ENCODE measurements around the gene MMP21.

Gene MMP21

DNA sequence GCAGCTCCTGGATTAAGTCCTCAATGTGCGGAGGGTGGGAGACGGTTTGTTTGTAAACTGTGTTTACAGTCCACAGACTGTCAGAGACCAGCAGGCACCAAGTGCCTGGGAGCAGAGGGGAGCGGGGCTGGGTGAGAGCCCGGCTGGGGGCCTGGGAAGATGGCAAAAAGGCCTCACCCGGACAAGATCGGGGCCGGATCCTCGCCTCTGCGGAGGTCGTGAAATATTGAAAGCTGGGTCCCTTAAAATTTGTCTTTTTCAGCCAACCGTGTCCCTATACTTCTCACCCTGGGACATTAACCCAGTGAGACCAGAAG, 2.8 kb downstream of the MMP21 start:
- no peak overlapping the region for H3K27ac ChIP-seq
- TF ChIP-seq, protein P1, sequence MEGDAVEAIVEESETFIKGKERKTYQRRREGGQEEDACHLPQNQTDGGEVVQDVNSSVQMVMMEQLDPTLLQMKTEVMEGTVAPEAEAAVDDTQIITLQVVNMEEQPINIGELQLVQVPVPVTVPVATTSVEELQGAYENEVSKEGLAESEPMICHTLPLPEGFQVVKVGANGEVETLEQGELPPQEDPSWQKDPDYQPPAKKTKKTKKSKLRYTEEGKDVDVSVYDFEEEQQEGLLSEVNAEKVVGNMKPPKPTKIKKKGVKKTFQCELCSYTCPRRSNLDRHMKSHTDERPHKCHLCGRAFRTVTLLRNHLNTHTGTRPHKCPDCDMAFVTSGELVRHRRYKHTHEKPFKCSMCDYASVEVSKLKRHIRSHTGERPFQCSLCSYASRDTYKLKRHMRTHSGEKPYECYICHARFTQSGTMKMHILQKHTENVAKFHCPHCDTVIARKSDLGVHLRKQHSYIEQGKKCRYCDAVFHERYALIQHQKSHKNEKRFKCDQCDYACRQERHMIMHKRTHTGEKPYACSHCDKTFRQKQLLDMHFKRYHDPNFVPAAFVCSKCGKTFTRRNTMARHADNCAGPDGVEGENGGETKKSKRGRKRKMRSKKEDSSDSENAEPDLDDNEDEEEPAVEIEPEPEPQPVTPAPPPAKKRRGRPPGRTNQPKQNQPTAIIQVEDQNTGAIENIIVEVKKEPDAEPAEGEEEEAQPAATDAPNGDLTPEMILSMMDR (conservative IDR thresholded peaks at IDR 0.05), result no peak

DNA sequence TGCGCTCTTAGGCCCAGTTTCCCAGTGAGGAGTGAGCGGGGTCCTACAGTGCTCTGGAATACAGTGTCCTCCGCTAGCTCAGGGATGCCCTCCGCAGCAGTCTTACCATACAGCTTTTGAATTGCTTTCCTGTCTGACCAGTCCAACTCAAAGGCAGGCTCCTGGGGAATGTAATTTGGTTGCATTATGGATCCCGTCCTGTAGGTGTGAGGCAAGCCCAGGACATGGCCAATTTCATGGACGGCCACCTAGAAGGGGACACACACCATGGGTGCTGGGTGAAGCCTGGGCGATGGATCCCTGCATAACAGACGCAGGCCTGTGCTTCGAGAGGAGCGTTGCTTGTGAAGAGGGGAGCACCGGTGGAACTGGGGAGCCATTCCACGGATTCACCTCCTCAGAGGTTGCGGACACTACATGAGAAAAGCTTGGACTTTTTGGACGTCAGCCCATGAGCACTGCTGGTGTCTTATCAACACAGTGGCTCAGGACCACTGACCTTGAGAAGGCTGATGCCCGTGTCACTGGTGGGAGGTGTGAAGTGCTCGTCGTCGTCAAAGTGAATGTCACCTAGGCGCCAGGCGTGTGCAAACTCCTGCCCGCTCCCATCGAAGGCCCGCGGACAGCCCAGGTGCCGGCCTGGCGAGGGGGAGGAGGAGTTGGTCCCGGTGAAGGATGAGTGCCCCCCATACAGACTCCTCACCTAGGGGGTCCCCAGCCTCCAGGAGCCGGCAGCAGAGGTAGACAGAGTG, 3.3 kb downstream of the MMP21 start:
- TF ChIP-seq, protein P1 (conservative IDR thresholded peaks at IDR 0.05), result no peak

DNA sequence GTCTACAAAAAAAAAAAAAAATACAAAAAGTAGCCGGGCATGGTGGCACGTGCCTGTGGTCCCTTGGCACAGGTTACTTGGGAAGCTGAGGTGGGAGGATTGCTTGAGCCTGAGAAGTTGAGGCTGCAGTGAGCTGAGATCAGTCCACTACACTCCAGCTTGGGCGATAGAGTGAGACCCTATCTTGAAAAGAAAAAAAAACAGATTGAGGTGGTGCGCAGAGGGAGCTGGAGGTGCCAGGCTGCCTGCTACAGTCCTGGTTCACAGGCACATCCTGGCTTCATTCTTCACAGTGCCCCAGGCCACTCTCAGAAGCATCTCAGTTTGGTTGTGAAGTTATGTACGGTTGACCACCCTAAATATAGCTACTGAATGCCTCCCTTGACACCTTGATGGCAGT, 4.8 kb downstream of the MMP21 start:
- TF ChIP-seq, protein P1 (conservative IDR thresholded peaks at IDR 0.05), result no peak
- H3K27ac ChIP-seq, result no peak overlapping the region

More for the DNA sequence above, 3.3 kb downstream of the MMP21 start:
- no peak overlapping the region for H3K27ac ChIP-seq

DNA sequence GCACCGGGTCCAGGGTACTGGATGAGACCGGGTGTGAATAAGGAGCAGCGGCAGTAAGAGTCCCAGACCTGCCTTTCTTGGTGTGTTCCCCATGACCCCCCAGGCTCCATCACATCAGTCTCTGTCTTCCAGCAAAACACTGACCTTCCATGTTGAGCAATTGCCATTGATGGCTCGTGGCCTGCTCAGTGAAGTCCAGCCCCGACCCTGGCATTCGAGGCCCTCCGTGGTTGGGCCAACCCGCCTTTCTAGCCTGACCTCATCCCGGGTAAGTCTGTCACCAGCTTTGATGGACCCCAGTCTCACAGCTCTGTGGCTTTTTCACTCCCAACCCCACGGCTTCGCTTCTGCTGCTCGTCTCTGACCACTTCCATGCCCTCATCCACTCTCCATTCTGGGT, 6.4 kb downstream of the MMP21 start:
- TF ChIP-seq, protein P1 (conservative IDR thresholded peaks at IDR 0.05), result no peak
- H3K27ac ChIP-seq, result no peak overlapping the region

DNA sequence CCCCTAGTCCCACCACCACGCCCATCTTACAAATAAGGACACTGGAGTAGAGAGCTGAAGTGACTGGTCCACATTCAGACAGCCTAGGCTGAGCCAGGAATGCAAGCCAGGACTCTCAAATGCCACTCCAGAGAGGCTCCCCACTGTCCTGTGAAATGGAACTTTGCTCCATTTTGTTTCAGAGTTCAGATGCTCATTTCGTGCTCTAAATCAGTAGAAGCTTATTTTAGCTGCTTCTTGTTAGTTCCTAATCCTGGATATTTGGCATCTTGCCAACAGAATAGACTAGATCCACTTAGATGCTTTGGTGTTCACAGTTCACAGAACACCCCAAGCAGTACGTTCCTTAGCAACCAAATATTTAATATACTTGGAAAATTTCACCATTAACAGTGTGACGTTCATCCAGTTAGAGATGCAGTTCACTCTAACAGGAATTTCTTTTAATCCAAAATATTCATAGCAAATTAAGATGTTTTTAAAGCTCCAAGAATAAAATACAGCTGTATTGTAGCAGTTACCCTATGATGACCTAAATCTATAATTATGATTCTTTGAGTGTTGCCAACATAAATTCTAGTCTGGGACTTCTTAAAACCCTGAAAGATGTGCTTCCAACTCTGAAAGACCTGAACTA, 7.3 kb downstream of the MMP21 start:
- TF ChIP-seq, protein P1 (conservative IDR thresholded peaks at IDR 0.05), result no peak

DNA sequence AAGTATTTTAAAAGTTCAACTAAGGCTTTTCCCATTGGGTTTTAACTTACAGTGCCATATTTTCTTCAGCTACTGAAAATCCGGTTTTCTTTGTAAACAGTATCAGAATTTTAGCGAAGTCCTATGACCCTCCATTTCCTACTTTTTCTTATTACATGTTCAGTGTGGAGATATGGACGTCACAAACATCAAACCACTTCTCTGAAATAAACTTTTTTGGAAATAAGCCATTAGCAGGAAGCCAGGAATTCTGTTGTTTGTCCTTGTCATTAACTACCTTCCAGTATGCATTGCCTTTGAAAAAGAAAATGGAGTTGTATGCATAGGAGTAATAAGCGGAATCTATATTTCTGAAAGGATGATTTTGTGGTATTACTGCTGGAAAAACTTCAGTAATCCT, 9.1 kb downstream of the MMP21 start:
- no peak overlapping the region for H3K27ac ChIP-seq
- TF ChIP-seq, protein P1 (conservative IDR thresholded peaks at IDR 0.05), result no peak

More for the DNA sequence above, 7.3 kb downstream of the MMP21 start:
- H3K27ac ChIP-seq, result no peak overlapping the region

DNA sequence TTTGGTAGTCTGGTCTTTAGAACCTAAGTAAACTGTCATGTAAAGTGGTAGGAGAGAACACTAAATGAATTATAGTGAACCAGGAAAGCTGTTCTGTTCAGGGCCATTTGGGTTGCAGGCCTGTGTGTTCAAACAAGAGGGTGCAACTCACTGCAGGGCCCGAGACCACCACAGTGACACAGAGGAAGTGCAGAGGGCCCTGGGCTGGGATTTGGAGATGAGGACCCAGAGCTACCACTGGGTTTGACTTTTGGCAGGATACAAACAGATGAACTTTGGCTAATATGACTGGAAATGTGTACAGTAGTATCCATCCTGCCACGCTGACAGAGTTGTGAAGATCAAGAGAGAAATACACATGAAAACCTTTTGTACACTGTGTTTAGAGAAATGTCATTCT, 9.8 kb downstream of the MMP21 start:
- H3K27ac ChIP-seq, result no peak overlapping the region
- TF ChIP-seq, protein P1 (conservative IDR thresholded peaks at IDR 0.05), result no peak

Measured in VCaP (cell line).